Osteoblast (primary cell): ENCODE measurements around the gene OBSCN. TPM values are rescaled to one million over a fixed set of nuclear protein-coding genes. Genes with fewer than 3 reads are reported as not detected.
A peak's percentile ranks its signal among the peaks of the same experiment; 100 is the strongest.

Experiments
- DNase-seq: peaks from one replicate; pipeline ENCODE4 v3.0.0; 2011; ENCODE audit warnings: low spot score, mixed read lengths; ENCODE audit not compliant: insufficient read length; ENCODE audit errors: missing footprints
- H2AFZ ChIP-seq: 2 replicates; pipeline ENCODE4 v1.6.0; 2011; ENCODE audit warnings: mild to moderate bottlenecking, low read length
- H3K27ac ChIP-seq: 2 replicates; pipeline ENCODE4 v1.5.1; 2011; ENCODE audit warnings: mild to moderate bottlenecking, low read depth, low read length, moderate library complexity
- H3K27me3 ChIP-seq: 2 replicates; pipeline ENCODE4 v1.6.0; 2012; ENCODE audit warnings: mild to moderate bottlenecking, control low read depth, inconsistent platforms, low read length, moderate library complexity; ENCODE audit not compliant: insufficient read depth
- H3K36me3 ChIP-seq: 2 replicates; pipeline ENCODE4 v1.5.1; 2011; ENCODE audit warnings: mild to moderate bottlenecking, low read length, control low read depth, moderate library complexity; ENCODE audit not compliant: insufficient read depth
- H3K4me1 ChIP-seq: 2 replicates; pipeline ENCODE4 v1.5.1; 2011; ENCODE audit warnings: mild to moderate bottlenecking, low read length, control low read depth, moderate library complexity; ENCODE audit not compliant: insufficient read depth
- H3K4me2 ChIP-seq: 2 replicates; pipeline ENCODE4 v1.6.0; 2011; ENCODE audit warnings: mild to moderate bottlenecking, low read length; ENCODE audit not compliant: insufficient read depth
- H3K4me3 ChIP-seq: fragments of 200-600 bp; sonication (generic); 3 replicates; pipeline ENCODE4 v1.5.1; 2012; ENCODE audit warnings: mild to moderate bottlenecking, low read length, inconsistent platforms; ENCODE audit not compliant: insufficient read depth
- H3K79me2 ChIP-seq: 2 replicates; pipeline ENCODE4 v1.6.0; 2012; ENCODE audit warnings: mild to moderate bottlenecking, low read length, control low read depth, inconsistent platforms; ENCODE audit not compliant: insufficient read depth
- H3K9me3 ChIP-seq: 2 replicates; pipeline ENCODE4 v1.5.1; 2011; ENCODE audit warnings: low read depth, low read length, control low read depth
- H4K20me1 ChIP-seq: 2 replicates; pipeline ENCODE4 v1.6.0; 2012; ENCODE audit warnings: mild to moderate bottlenecking, low read length, control low read depth; ENCODE audit not compliant: insufficient read depth
- total RNA-seq: library from RNA; depleted of rRNA; stranded (reverse); fragments of >200 nt; gene quantifications from 2 replicates; pipeline ENCODE4 v1.2.3, GENCODE V29; 2012
- TF ChIP-seq, protein P1 (sequence below): IDR thresholded peaks from 2 replicates; pipeline ENCODE4 v1.5.1; 2011; ENCODE audit warnings: mild to moderate bottlenecking, low read depth, low read length, moderate library complexity; ENCODE audit errors: extremely low read depth

OBSCN gene
- total RNA-seq, 1 donor, result 2.9 TPM

DNA sequence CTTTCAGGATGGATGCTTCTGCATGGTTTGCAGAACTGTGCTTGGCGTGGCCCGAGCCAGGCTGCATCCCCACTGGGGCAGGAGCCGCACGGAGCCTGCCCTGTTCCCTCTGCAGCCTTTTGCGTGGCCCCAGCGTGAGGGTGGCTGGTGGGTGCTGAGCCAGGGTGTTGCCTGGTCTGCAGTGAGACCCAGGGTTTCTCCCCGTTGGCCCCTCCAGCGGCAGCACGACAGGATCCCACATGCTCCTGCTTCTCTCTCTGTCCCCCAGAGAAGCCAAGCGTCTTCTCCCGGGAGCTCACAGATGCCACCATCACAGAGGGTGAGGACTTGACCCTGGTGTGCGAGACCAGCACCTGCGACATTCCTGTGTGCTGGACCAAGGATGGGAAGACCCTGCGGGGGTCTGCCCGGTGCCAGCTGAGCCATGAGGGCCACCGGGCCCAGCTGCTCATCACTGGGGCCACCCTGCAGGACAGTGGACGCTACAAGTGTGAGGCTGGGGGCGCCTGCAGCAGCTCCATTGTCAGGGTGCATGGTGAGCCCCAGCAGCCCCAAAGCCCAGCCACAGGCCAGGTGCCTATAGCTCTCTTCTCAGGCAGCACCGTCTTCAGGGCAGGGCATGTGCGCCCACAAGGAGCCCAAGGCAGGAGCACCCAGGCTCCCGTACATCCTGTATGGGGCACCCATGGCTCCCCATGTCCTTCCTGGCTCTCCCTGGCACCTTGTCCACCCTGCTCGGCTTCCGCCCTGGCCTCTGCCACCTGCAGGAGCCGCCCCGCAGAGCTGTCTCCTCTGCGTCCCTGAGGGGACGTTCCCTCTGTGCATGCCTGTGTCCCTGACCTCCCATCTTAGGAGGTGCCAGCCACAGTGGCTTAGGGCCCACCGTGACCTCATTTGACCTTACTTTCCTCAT is 78.9 kb downstream of the OBSCN start:
- TF ChIP-seq, protein P1, sequence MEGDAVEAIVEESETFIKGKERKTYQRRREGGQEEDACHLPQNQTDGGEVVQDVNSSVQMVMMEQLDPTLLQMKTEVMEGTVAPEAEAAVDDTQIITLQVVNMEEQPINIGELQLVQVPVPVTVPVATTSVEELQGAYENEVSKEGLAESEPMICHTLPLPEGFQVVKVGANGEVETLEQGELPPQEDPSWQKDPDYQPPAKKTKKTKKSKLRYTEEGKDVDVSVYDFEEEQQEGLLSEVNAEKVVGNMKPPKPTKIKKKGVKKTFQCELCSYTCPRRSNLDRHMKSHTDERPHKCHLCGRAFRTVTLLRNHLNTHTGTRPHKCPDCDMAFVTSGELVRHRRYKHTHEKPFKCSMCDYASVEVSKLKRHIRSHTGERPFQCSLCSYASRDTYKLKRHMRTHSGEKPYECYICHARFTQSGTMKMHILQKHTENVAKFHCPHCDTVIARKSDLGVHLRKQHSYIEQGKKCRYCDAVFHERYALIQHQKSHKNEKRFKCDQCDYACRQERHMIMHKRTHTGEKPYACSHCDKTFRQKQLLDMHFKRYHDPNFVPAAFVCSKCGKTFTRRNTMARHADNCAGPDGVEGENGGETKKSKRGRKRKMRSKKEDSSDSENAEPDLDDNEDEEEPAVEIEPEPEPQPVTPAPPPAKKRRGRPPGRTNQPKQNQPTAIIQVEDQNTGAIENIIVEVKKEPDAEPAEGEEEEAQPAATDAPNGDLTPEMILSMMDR, result no peak
- DNase-seq, result peak; percentile 88
- H2AFZ ChIP-seq, result no peak overlapping the region

DNA sequence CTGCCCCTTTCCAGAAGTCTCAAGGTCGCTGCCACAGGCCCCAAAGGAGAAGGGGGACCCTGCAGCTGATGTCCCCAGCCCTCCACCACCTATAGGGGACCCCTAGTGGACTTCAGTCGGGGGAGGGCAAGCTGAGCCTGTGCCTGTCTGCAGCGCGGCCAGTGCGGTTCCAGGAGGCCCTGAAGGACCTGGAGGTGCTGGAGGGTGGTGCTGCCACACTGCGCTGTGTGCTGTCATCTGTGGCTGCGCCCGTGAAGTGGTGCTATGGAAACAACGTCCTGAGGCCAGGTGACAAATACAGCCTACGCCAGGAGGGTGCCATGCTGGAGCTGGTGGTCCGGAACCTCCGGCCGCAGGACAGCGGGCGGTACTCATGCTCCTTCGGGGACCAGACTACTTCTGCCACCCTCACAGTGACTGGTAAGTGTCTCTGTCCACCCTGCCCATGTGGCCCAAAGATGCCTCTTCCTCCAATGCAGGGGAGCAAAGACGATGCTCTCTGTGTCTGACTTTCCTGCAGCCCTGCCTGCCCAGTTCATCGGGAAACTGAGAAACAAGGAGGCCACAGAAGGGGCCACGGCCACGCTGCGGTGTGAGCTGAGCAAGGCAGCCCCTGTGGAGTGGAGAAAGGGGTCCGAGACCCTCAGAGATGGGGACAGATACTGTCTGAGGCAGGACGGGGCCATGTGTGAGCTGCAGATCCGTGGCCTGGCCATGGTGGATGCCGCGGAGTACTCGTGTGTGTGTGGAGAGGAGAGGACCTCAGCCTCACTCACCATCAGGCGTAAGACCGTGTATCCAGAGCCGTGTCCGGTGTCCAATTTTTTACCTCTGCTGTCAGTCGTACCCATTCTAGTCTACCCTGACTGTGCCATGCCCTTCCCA is 79.9 kb downstream of the OBSCN start:
- DNase-seq, result peak; percentile 69

More for the DNA sequence above, 78.9 kb downstream of the OBSCN start:
- H3K27ac ChIP-seq, result no peak overlapping the region
- H3K27me3 ChIP-seq, result no peaks in the 10 kb centered on the region
- H3K36me3 ChIP-seq, result no peaks in the 10 kb centered on the region
- no peak overlapping the region for H3K4me2 ChIP-seq
- no peaks in the 10 kb centered on the region for H3K4me1 ChIP-seq
- no peak overlapping the region for H3K4me3 ChIP-seq
- no peaks in the 10 kb centered on the region for H3K9me3 ChIP-seq
- no peaks in the 10 kb centered on the region for H3K79me2 ChIP-seq
- H4K20me1 ChIP-seq, result no peaks in the 10 kb centered on the region

DNA sequence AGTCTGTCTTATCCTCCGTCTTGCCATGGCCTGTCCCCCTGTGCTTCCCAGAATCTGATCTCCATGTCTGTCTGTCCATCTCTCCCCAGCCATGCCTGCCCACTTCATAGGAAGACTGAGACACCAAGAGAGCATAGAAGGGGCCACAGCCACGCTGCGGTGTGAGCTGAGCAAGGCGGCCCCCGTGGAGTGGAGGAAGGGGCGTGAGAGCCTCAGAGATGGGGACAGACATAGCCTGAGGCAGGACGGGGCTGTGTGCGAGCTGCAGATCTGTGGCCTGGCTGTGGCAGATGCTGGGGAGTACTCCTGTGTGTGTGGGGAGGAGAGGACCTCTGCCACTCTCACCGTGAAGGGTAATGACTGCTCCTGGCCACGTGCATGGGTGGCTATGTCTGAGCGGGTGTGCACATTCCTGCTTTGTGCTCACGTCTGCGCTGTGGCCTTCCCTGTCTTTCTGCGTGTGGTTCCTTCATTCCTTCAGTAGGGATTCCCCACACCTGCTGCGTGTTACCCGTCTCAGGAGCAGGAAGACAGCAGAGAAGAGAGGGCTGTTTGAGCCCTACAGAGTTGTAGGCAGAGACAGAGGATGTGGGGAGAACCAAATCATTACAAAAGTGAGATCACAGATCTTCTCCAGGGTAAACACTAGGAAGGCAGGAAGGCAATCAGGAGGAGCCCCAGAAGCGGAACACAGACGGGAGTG is 80.8 kb downstream of the OBSCN start:
- Histone ChIP-seq H3K79me2 (no peaks in the 10 kb centered on the region), H3K9me3 (no peaks in the 10 kb centered on the region), H3K4me1 (no peaks in the 10 kb centered on the region), H3K27me3 (no peaks in the 10 kb centered on the region), H4K20me1 (no peaks in the 10 kb centered on the region), H2AFZ (no peak overlapping the region), H3K4me2 (no peak overlapping the region), H3K36me3 (no peaks in the 10 kb centered on the region), H3K4me3 (no peak overlapping the region), H3K27ac (no peak overlapping the region)
- TF ChIP-seq, protein P1, result no peak
- peak; percentile 71 for DNase-seq

More for the DNA sequence above, 79.9 kb downstream of the OBSCN start:
- Histone ChIP-seq H3K4me1 (no peaks in the 10 kb centered on the region), H4K20me1 (no peaks in the 10 kb centered on the region), H3K27me3 (no peaks in the 10 kb centered on the region), H3K9me3 (no peaks in the 10 kb centered on the region), H3K27ac (no peak overlapping the region), H3K4me3 (no peak overlapping the region), H3K79me2 (no peaks in the 10 kb centered on the region), H3K4me2 (no peak overlapping the region), H3K36me3 (no peaks in the 10 kb centered on the region), H2AFZ (no peak overlapping the region)
- TF ChIP-seq, protein P1, result no peak
